ENCODE results near the gene SLCO3A1.

DNA sequence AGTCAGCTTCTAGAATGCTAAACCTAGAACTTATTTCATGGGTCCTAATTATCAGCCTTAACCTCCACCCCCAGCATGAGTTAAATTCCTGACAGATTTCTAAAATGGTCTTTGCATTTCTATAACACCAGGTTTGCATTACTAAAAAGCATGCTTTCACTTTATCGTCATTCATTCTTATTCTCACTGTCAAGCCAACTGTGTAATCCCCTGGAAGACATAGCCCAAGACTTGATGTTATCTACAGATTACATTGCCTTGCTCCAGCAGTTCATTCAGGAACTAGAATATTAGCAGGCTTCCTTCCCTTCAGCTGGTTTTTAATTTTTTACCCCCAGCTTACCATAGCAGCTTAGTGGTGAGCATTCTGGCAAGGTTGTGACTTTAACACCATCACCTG lies 184.0 kb downstream of the SLCO3A1 start:
- TF ChIP-seq, protein P1, sequence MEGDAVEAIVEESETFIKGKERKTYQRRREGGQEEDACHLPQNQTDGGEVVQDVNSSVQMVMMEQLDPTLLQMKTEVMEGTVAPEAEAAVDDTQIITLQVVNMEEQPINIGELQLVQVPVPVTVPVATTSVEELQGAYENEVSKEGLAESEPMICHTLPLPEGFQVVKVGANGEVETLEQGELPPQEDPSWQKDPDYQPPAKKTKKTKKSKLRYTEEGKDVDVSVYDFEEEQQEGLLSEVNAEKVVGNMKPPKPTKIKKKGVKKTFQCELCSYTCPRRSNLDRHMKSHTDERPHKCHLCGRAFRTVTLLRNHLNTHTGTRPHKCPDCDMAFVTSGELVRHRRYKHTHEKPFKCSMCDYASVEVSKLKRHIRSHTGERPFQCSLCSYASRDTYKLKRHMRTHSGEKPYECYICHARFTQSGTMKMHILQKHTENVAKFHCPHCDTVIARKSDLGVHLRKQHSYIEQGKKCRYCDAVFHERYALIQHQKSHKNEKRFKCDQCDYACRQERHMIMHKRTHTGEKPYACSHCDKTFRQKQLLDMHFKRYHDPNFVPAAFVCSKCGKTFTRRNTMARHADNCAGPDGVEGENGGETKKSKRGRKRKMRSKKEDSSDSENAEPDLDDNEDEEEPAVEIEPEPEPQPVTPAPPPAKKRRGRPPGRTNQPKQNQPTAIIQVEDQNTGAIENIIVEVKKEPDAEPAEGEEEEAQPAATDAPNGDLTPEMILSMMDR (IDR thresholded peaks at IDR 0.05), result no peak
- TF ChIP-seq POLR2AphosphoS5 (IDR thresholded peaks at IDR 0.05; ENCODE audit: insufficient read depth in 1 of 2, low read depth in 1 of 2) (no peak), POLR2A (IDR thresholded peaks at IDR 0.05) (no peak)
